Keratinocyte (primary cell): ENCODE data around the gene CAP1. TPM values are rescaled to one million over a fixed set of nuclear protein-coding genes. Genes with fewer than 3 reads are reported as not detected.

Experiments used
- DNase-seq: peaks from one replicate; pipeline ENCODE4 v3.0.0-alpha.2; 2011; ENCODE audit warnings: low read depth, missing footprints, low spot score
- FAIRE-seq: peaks from 2 replicates; lab custom pipeline; 2011; peaks lifted over from hg19 to GRCh38; lab: Jason Lieb, UNC
- H2AFZ ChIP-seq: 2 replicates; pipeline ENCODE4 v1.6.0; 2012; ENCODE audit warnings: low read length, control low read depth, inconsistent platforms; ENCODE audit not compliant: control insufficient read depth
- H3K27ac ChIP-seq: 2 replicates; pipeline ENCODE4 v1.5.1; 2011; ENCODE audit warnings: low read length; ENCODE audit not compliant: control insufficient read depth, insufficient read depth
- H3K27me3 ChIP-seq: 3 replicates; pipeline ENCODE4 v1.6.0; 2011; ENCODE audit warnings: low read length; ENCODE audit not compliant: control insufficient read depth, insufficient read depth; ENCODE audit errors: extremely low read depth
- H3K36me3 ChIP-seq, 2 experiments: 2 replicates in 1 of 2; 3 replicates in 1 of 2; pipeline ENCODE4 v1.5.1; 2011; ENCODE audit warnings: low read length in 2 of 2, mild to moderate bottlenecking in 1 of 2; ENCODE audit not compliant: control insufficient read depth in 2 of 2, insufficient read depth in 2 of 2; ENCODE audit errors: extremely low read depth in 1 of 2
- H3K4me1 ChIP-seq: 3 replicates; pipeline ENCODE4 v1.5.1; 2011; ENCODE audit warnings: low read length; ENCODE audit not compliant: control insufficient read depth, insufficient read depth; ENCODE audit errors: extremely low read depth
- H3K4me2 ChIP-seq: 3 replicates; pipeline ENCODE4 v1.6.0; 2011; ENCODE audit warnings: low read depth, low read length; ENCODE audit not compliant: control insufficient read depth, insufficient read depth; ENCODE audit errors: extremely low read depth
- H3K4me3 ChIP-seq, 3 experiments: fragments of 200-600 bp in 1 of 3; sonication (generic) in 1 of 3; 2 replicates in 2 of 3; 3 replicates in 1 of 3; pipeline ENCODE4 v1.5.1; 2011 to 2016; ENCODE audit warnings: low read length in 3 of 3, mild to moderate bottlenecking in 3 of 3, control low read depth in 2 of 3, inconsistent platforms in 1 of 3, low read depth in 1 of 3, mixed read lengths in 1 of 3, mixed run types in 1 of 3, moderate library complexity in 1 of 3; ENCODE audit not compliant: control insufficient read depth in 2 of 3, insufficient read depth in 2 of 3; ENCODE audit errors: extremely low read depth in 1 of 3
- H3K79me2 ChIP-seq: 2 replicates; pipeline ENCODE4 v1.6.0; 2012; ENCODE audit warnings: low read length; ENCODE audit not compliant: control insufficient read depth, insufficient read depth
- H3K9ac ChIP-seq: 3 replicates; pipeline ENCODE4 v1.6.0; 2011; ENCODE audit warnings: low read length; ENCODE audit not compliant: control insufficient read depth, insufficient read depth; ENCODE audit errors: extremely low read depth
- H3K9me1 ChIP-seq: 3 replicates; pipeline ENCODE4 v1.6.0; 2011; ENCODE audit warnings: low read length; ENCODE audit not compliant: control insufficient read depth, insufficient read depth; ENCODE audit errors: extremely low read depth
- H3K9me3 ChIP-seq: 2 replicates; pipeline ENCODE4 v1.5.1; 2012; ENCODE audit warnings: low read depth, low read length; ENCODE audit not compliant: control insufficient read depth
- H4K20me1 ChIP-seq: 3 replicates; pipeline ENCODE4 v1.6.0; 2011; ENCODE audit warnings: low read length; ENCODE audit not compliant: control insufficient read depth, insufficient read depth; ENCODE audit errors: extremely low read depth
- EZH2 ChIP-seq: IDR thresholded peaks from one replicate; pipeline ENCODE4 v1.6.1; 2012; ENCODE audit warnings: inconsistent platforms, mild to moderate bottlenecking, low read length, moderate library complexity
- dilution Hi-C: fragments of 300-500 bp; cut with MboI; formaldehyde crosslinking; loops from one replicate; pipeline ENCODE4 v1.7.0; 2020; ENCODE audit warnings: low sequenced_read_pairs; ENCODE audit not compliant: extremely low pct_ligation_motif_present
- polyA plus RNA-seq, 5 experiments: library from polyadenylated mRNA; depleted of rRNA in 3 of 5; stranded (reverse) in 3 of 5; stranded (forward) in 1 of 5; unstranded in 1 of 5; fragments of >200 nt; gene quantifications; 1 replicate in 1 of 5; 2 replicates in 3 of 5; 3 replicates in 1 of 5; pipeline versions ENCODE4 v1.2.1 to v1.2.3, GENCODE V29; 2011 to 2012; ENCODE audit warnings: missing spikeins in 2 of 5, low read depth in 1 of 5, low replicate concordance in 1 of 5
- TF ChIP-seq, protein P1 (sequence below), 3 experiments: IDR thresholded peaks in 1 of 3; conservative IDR thresholded peaks in 1 of 3; optimal IDR thresholded peaks in 1 of 3; 2 replicates in 2 of 3; 3 replicates in 1 of 3; pipeline versions ENCODE3 to v1.5.1; 2011; ENCODE audit warnings: low read length in 3 of 3, mild to moderate bottlenecking in 3 of 3, moderate library complexity in 2 of 3, control low read depth in 1 of 3, inconsistent platforms in 1 of 3; ENCODE audit not compliant: insufficient read depth in 2 of 3; ENCODE audit errors: extremely low read depth in 1 of 3

Gene CAP1
- polyA plus RNA-seq, 1 donor (not counting 4 experiments of a cell fraction or from before 2014, with no cell fraction given) = 959 TPM

DNA sequence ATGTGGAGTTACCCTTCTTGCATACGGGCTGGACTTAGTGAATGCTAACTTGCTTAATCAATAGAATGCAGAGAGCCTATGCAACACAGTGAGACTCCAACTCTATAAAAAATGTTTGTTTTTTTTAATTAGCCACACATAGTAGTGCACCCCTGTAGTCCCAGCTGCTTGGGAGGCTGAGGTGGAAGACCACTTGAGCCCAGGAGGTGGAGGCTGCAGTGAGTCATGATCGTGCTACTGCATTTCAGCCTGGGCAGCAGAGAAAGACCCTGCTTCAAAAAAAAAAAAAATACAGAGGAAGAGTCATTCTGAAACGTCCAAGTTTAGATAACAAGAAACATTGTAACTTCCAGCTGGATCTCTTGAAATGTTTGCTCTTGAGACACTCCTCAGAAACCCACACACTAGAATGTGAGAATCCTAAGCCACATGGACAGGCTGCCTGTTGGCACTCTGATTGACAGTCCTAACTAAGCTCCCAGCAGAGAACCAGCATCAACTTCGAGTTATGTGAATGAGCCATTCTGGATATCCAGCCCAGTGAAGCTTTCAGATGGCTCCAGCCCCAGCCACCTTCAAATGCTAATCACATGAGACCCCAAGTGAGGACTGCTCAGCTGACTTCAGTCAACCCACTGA, 20.0 kb upstream of the CAP1 start:
- no peaks in the 10 kb centered on the region for H3K27me3 ChIP-seq
- H3K27ac ChIP-seq = no peak overlapping the region
- H3K9me1 ChIP-seq = no peaks in the 10 kb centered on the region
- no peak overlapping the region for H2AFZ ChIP-seq
- no peaks in the 10 kb centered on the region for H3K79me2 ChIP-seq
- no peak for TF ChIP-seq EZH2
- TF ChIP-seq, protein P1, sequence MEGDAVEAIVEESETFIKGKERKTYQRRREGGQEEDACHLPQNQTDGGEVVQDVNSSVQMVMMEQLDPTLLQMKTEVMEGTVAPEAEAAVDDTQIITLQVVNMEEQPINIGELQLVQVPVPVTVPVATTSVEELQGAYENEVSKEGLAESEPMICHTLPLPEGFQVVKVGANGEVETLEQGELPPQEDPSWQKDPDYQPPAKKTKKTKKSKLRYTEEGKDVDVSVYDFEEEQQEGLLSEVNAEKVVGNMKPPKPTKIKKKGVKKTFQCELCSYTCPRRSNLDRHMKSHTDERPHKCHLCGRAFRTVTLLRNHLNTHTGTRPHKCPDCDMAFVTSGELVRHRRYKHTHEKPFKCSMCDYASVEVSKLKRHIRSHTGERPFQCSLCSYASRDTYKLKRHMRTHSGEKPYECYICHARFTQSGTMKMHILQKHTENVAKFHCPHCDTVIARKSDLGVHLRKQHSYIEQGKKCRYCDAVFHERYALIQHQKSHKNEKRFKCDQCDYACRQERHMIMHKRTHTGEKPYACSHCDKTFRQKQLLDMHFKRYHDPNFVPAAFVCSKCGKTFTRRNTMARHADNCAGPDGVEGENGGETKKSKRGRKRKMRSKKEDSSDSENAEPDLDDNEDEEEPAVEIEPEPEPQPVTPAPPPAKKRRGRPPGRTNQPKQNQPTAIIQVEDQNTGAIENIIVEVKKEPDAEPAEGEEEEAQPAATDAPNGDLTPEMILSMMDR (optimal IDR thresholded peaks at IDR 0.05 in 1 of 3, IDR thresholded peaks at IDR 0.05 in 1 of 3, conservative IDR thresholded peaks at IDR 0.05 in 1 of 3; ENCODE audit: extremely low read depth in 1 of 3, insufficient read depth in 2 of 3, low read length in 3 of 3) = no peak
- dilution Hi-C loops = no loop called here
- no peak overlapping the region for H3K9ac ChIP-seq
- no peaks in the 10 kb centered on the region for H3K9me3 ChIP-seq
- no peak overlapping the region for H3K4me3 ChIP-seq
- no peaks in the 10 kb centered on the region for H3K36me3 ChIP-seq
- H3K4me1 ChIP-seq = peaks cover 6% of the 10 kb centered on the region
- DNase-seq (no peak), FAIRE-seq (no peak)
- no peaks in the 10 kb centered on the region for H4K20me1 ChIP-seq
- no peak overlapping the region for H3K4me2 ChIP-seq

- Histone ChIP-seq H3K79me2 (no peaks in the 10 kb centered on the region), H4K20me1 (no peaks in the 10 kb centered on the region), H3K4me1 (peaks cover 3% of the 10 kb centered on the region), H3K9me3 (no peaks in the 10 kb centered on the region), H3K9me1 (no peaks in the 10 kb centered on the region), H3K4me3 (no peak overlapping the region), H3K27me3 (no peaks in the 10 kb centered on the region), H3K27ac (no peak overlapping the region), H3K4me2 (no peak overlapping the region), H3K36me3 (no peaks in the 10 kb centered on the region), H2AFZ (no peak overlapping the region), H3K9ac (no peak overlapping the region)
- TF ChIP-seq, protein P1 (optimal IDR thresholded peaks at IDR 0.05 in 1 of 3, IDR thresholded peaks at IDR 0.05 in 1 of 3, conservative IDR thresholded peaks at IDR 0.05 in 1 of 3; ENCODE audit: extremely low read depth in 1 of 3, insufficient read depth in 2 of 3, low read length in 3 of 3) = no peak
- TF ChIP-seq EZH2 = no peak
- dilution Hi-C loops = no loop called here
- peak; percentile 9 for FAIRE-seq
- no peak for DNase-seq
Observed at GRCh38 chr1:40023379-40023944, 17.1 kb upstream of the CAP1 start.
